IMR-90 (cell line): ENCODE measurements around the gene FBXL20. TPM values are rescaled to one million over a fixed set of nuclear protein-coding genes. Genes with fewer than 3 reads are reported as not detected.

ENCODE experiments used
- ATAC-seq: fragments of 200-7000 bp; cut with Tn5 transposase; 2 replicates; pipeline ENCODE4 v1.9.1; 2020; ENCODE audit warnings: low read depth, mild to moderate bottlenecking, moderate library complexity
- BruUV-seq: library from RNA; stranded (reverse); fragments of 400-500 nt; replicated peaks from 2 replicates; lab custom pipeline; 2021; lab: Mats Ljungman, UMichigan
- CTCF ChIA-PET: fragments of 300-600 bp; formaldehyde crosslinking; extraction: SDS; loops from one replicate; lab custom pipeline; 2021; ENCODE audit warnings: antibody characterized with exemption; lab: Yijun Ruan, JAX
- POLR2A ChIA-PET: fragments of 300-600 bp; sonication (Branson Sonifier 250); formaldehyde crosslinking; loops from one replicate; lab custom pipeline; 2022; ENCODE audit warnings: antibody characterized with exemption; ENCODE audit not compliant: unreplicated experiment; lab: Charles Lee
- DNase-seq: peaks from one replicate; pipeline ENCODE4 v3.0.0; 2013
- H2AFZ ChIP-seq: replicated peaks from 2 replicates; pipeline ENCODE3; 2013; ENCODE audit warnings: low read length, mild to moderate bottlenecking; ENCODE audit not compliant: poor library complexity
- H2AK5ac ChIP-seq: 2 replicates; pipeline ENCODE4 v1.6.1; 2013; ENCODE audit warnings: low read depth, low read length, inconsistent platforms
- H2AK9ac ChIP-seq: replicated peaks from 2 replicates; pipeline ENCODE3; 2013; ENCODE audit warnings: mild to moderate bottlenecking, low read depth, low read length, moderate library complexity; ENCODE audit not compliant: poor library complexity
- H2BK120ac ChIP-seq: 2 replicates; pipeline ENCODE4 v1.6.1; 2013; ENCODE audit warnings: low read depth, low read length, inconsistent platforms
- H2BK15ac ChIP-seq: 3 replicates; pipeline ENCODE4 v1.6.1; 2013; ENCODE audit warnings: low read depth, low read length, inconsistent platforms
- H2BK20ac ChIP-seq: 2 replicates; pipeline ENCODE4 v1.6.1; 2013; ENCODE audit warnings: low read depth, mild to moderate bottlenecking, inconsistent platforms, low read length, moderate library complexity
- H2BK5ac ChIP-seq: 2 replicates; pipeline ENCODE4 v1.6.1; 2013; ENCODE audit warnings: mild to moderate bottlenecking, low read depth, low read length, inconsistent platforms; ENCODE audit not compliant: poor library complexity, severe bottlenecking
- H3K14ac ChIP-seq: replicated peaks from 2 replicates; pipeline ENCODE4 v1.6.1; 2013; ENCODE audit warnings: low read depth, low read length, inconsistent platforms
- H3K18ac ChIP-seq: 2 replicates; pipeline ENCODE4 v1.6.1; 2013; ENCODE audit warnings: low read depth, low read length, control low read depth
- H3K23ac ChIP-seq: 2 replicates; pipeline ENCODE4 v1.6.1; 2013; ENCODE audit warnings: low read depth, low read length, inconsistent platforms
- H3K27ac ChIP-seq: 2 replicates; pipeline ENCODE4 v1.5.1; 2013; ENCODE audit warnings: mild to moderate bottlenecking, control low read depth, low read length; ENCODE audit not compliant: insufficient read depth
- H3K27me3 ChIP-seq: 2 replicates; pipeline ENCODE4 v1.6.1; 2013; ENCODE audit warnings: low read length; ENCODE audit not compliant: control insufficient read depth, insufficient read depth
- H3K36me3 ChIP-seq: 2 replicates; pipeline ENCODE4 v1.6.1; 2013; ENCODE audit warnings: low read length, mixed read lengths; ENCODE audit not compliant: control insufficient read depth, insufficient read depth
- H3K4ac ChIP-seq: 2 replicates; pipeline ENCODE4 v1.6.1; 2013; ENCODE audit warnings: low read depth, low read length, inconsistent platforms
- H3K4me1 ChIP-seq: 2 replicates; pipeline ENCODE4 v1.6.1; 2013; ENCODE audit warnings: low read length, mixed read lengths; ENCODE audit not compliant: control insufficient read depth, insufficient read depth
- H3K4me2 ChIP-seq: 2 replicates; pipeline ENCODE4 v1.6.1; 2013; ENCODE audit warnings: low read depth, mild to moderate bottlenecking, control low read depth, low read length, moderate library complexity
- H3K4me3 ChIP-seq: 2 replicates; pipeline ENCODE4 v1.5.1; 2013; ENCODE audit warnings: low read depth, mild to moderate bottlenecking, control low read depth, low read length, moderate library complexity; ENCODE audit not compliant: insufficient read depth
- H3K56ac ChIP-seq: 2 replicates; pipeline ENCODE4 v1.6.1; 2013; ENCODE audit warnings: low read length, inconsistent platforms; ENCODE audit not compliant: insufficient read depth; ENCODE audit errors: extremely low read depth
- H3K79me1 ChIP-seq, 2 experiments: 2 replicates each; pipeline ENCODE4 v1.6.1; 2013; ENCODE audit warnings: low read length in 2 of 2, inconsistent platforms in 1 of 2, low read depth in 1 of 2
- H3K9ac ChIP-seq: 2 replicates; pipeline ENCODE4 v1.6.1; 2013; ENCODE audit warnings: low read depth, low read length, control low read depth
- H3K9me1 ChIP-seq: 2 replicates; pipeline ENCODE4 v1.6.1; 2013; ENCODE audit warnings: low read length, inconsistent platforms; ENCODE audit not compliant: insufficient read depth
- H3K9me3 ChIP-seq: 2 replicates; pipeline ENCODE4 v1.6.1; 2013; ENCODE audit warnings: low read length; ENCODE audit not compliant: control insufficient read depth, insufficient read depth
- H4K20me1 ChIP-seq: 2 replicates; pipeline ENCODE4 v1.6.1; 2013; ENCODE audit warnings: low read length, inconsistent platforms; ENCODE audit not compliant: insufficient read depth
- H4K5ac ChIP-seq: 2 replicates; pipeline ENCODE4 v1.6.1; 2013; ENCODE audit warnings: mild to moderate bottlenecking, low read depth, low read length, control low read depth
- H4K8ac ChIP-seq, 2 experiments: 2 replicates each; pipeline ENCODE4 v1.6.1; 2013; ENCODE audit warnings: low read depth in 2 of 2, low read length in 2 of 2, control low read depth in 1 of 2, inconsistent platforms in 1 of 2
- H4K91ac ChIP-seq: 2 replicates; pipeline ENCODE4 v1.6.1; 2013; ENCODE audit warnings: low read depth, low read length, inconsistent platforms; ENCODE audit not compliant: insufficient read depth
- CEBPB ChIP-seq: IDR thresholded peaks from 2 replicates; pipeline ENCODE4 v1.6.1; 2012; ENCODE audit warnings: low read depth, low read length, improper control_type of control experiment
- MAFK ChIP-seq: IDR thresholded peaks from 2 replicates; pipeline ENCODE4 v1.6.1; 2012; ENCODE audit warnings: low read depth, low read length, improper control_type of control experiment
- SMC3 ChIP-seq: fragments of 150-350 bp; IDR thresholded peaks from 2 replicates; pipeline ENCODE4 v1.6.1; 2016; ENCODE audit warnings: low read depth, mild to moderate bottlenecking, antibody characterized with exemption, low read length, moderate library complexity
- WGBS, 2 experiments: methylation state at CpG; one replicate each; pipeline versions ENCODE4 v1.1.5 to v1.1.7; 2013; ENCODE audit warnings: missing lambda C conversion rate in 2 of 2; ENCODE audit not compliant: insufficient read length in 1 of 2; ENCODE audit errors: extremely low coverage in 2 of 2; 5-methylcytosine and 5-hydroxymethylcytosine counted together
- dilution Hi-C: fragments of 300-500 bp; cut with HindIII; formaldehyde crosslinking; loops from one replicate; pipeline ENCODE4 v1.14.3; 2018; ENCODE audit warnings: low sequenced_read_pairs; ENCODE audit not compliant: unreplicated experiment
- in situ Hi-C: fragments of 300-500 bp; cut with MboI; formaldehyde crosslinking; loops from 3 replicates; pipeline ENCODE4 v1.14.3; 2019; ENCODE audit warnings: low sequenced_read_pairs, inconsistent platforms, mixed read lengths
- intact Hi-C: fragments of 100-400 bp; cut with micrococcal nuclease; formaldehyde crosslinking; loops from 2 replicates; pipeline ENCODE4 v1.10.0; 2022
- polyA plus RNA-seq, 3 experiments: library from polyadenylated mRNA; depleted of rRNA; stranded (reverse); fragments of >200 nt; gene quantifications; 2 replicates each; pipeline ENCODE4 v1.2.3, GENCODE V29; 2012; ENCODE audit warnings: low replicate concordance in 1 of 3
- total RNA-seq: library from RNA; depleted of rRNA; stranded (reverse); fragments of >200 nt; gene quantifications from 2 replicates; pipeline ENCODE4 v1.2.3, GENCODE V29; 2012

Gene FBXL20
- total and polyA plus RNA-seq, 2 of the 4 experiments (the other 2 are of a cell fraction) = 4.1 to 13.8 TPM

GRCh38 chr17:39365242-39365641 lies 36.2 kb downstream of the FBXL20 start:
- no peak overlapping the region for H3K4me3 ChIP-seq
- peak overlapping the region; percentile 7 for H2BK5ac ChIP-seq
- peaks cover 14% of the 10 kb centered on the region for H4K20me1 ChIP-seq
- H3K23ac ChIP-seq = no peak overlapping the region
- TF ChIP-seq CEBPB = 0 out of 2 replicates have a peak, but pooled peaks have one; percentile 30
- peak; percentile 23; the same call in 1 of the 2 replicates for TF ChIP-seq MAFK
- TF ChIP-seq SMC3 = no peak
- no peak overlapping the region for H2BK20ac ChIP-seq
- H3K79me1 ChIP-seq = peaks cover 14 to 27% of the 10 kb centered on the region in 2 experiments; a peak in 3 of 4 replicates
- no peak overlapping the region for H2BK120ac ChIP-seq
- ChIA-PET POLR2A (interaction anchor here (0.5 to 0.6 kb wide), 2 partner anchors 13 to 280 kb away, joined by 4 to 7 read pairs; no protein-coding TSS in a partner anchor), CTCF (interaction anchor here (1.2 to 2.0 kb wide), 2 partner anchors 11 to 44 kb away, joined by 4 to 6 read pairs; no protein-coding TSS in a partner anchor)
- no peak overlapping the region for H3K4ac ChIP-seq
- H3K4me2 ChIP-seq = peak overlapping the region; percentile 89; the same call in 1 of the 2 replicates
- H3K18ac ChIP-seq = no peak overlapping the region
- ATAC-seq = peak; percentile 86
- H4K91ac ChIP-seq = no peak overlapping the region
- H3K9me3 ChIP-seq = no peaks in the 10 kb centered on the region
- no peak overlapping the region for H2BK15ac ChIP-seq
- WGBS, 2 experiments = 0% methylated on average over 1 of the region's 4 CpGs; no CpG with 5 or more reads in 1 of the 2 experiments
- intact Hi-C loops (loop anchor here (5.0 kb wide), 1 partner anchor 38 kb away; no protein-coding TSS in a partner anchor), in situ Hi-C loops (no loop called here), dilution Hi-C loops (no loop called here)
- H3K27ac ChIP-seq = no peak overlapping the region
- H3K9me1 ChIP-seq = peaks cover 4% of the 10 kb centered on the region; the same call in 1 of the 2 replicates
- H4K5ac ChIP-seq = no peak overlapping the region
- no peak overlapping the region for H2AK9ac ChIP-seq
- no peak overlapping the region for H2AK5ac ChIP-seq
- H3K4me1 ChIP-seq = peaks cover 7% of the 10 kb centered on the region
- no peak overlapping the region for H4K8ac ChIP-seq
- peak; percentile 83 for DNase-seq
- H3K14ac ChIP-seq = no peak overlapping the region
- H3K9ac ChIP-seq = no peak overlapping the region
- no peaks in the 10 kb centered on the region for H3K36me3 ChIP-seq
- BruUV-seq = no TSS peak
- no peak overlapping the region for H3K56ac ChIP-seq
- H2AFZ ChIP-seq = no peak overlapping the region
- H3K27me3 ChIP-seq = no peaks in the 10 kb centered on the region
